H1 (cell line): ENCODE measurements around the gene DENND10. TPM values are rescaled to one million over a fixed set of nuclear protein-coding genes. Genes with fewer than 3 reads are reported as not detected.

Source experiments
- CTCF ChIA-PET: fragments of 300-600 bp; sonication (Branson Sonifier 250); formaldehyde crosslinking; loops from one replicate; lab custom pipeline; 2021; ENCODE audit not compliant: partially characterized antibody; lab: Charles Lee
- POLR2A ChIA-PET: fragments of 300-600 bp; sonication (Branson Sonifier 250); formaldehyde crosslinking; loops from one replicate; lab custom pipeline; 2021; ENCODE audit warnings: inconsistent platforms; ENCODE audit not compliant: partially characterized antibody; lab: Charles Lee
- DNase-seq, 2 experiments: peaks; one replicate each; pipeline versions ENCODE4 v3.0.0 to v3.0.0-alpha.2; 2010 to 2022; ENCODE audit warnings: low spot score in 2 of 2, low read depth in 1 of 2, mixed read lengths in 1 of 2
- FAIRE-seq: peaks from 2 replicates; lab custom pipeline; 2011; peaks lifted over from hg19 to GRCh38; lab: Jason Lieb, UNC
- H2AFZ ChIP-seq: 2 replicates; pipeline ENCODE4 v1.8.1; 2012; ENCODE audit warnings: low read length, inconsistent platforms
- H2AK5ac ChIP-seq: 2 replicates; pipeline ENCODE4 v1.6.1; 2013; ENCODE audit warnings: low read depth, low read length
- H2BK120ac ChIP-seq: replicated peaks from 2 replicates; pipeline ENCODE3; 2013; ENCODE audit warnings: low read depth, low read length, inconsistent platforms
- H2BK12ac ChIP-seq: 2 replicates; pipeline ENCODE4 v1.6.1; 2013; ENCODE audit warnings: low read depth, low read length
- H2BK15ac ChIP-seq: 2 replicates; pipeline ENCODE4 v1.6.1; 2013; ENCODE audit warnings: low read length
- H2BK20ac ChIP-seq: 2 replicates; pipeline ENCODE4 v1.6.1; 2013; ENCODE audit warnings: low read length
- H2BK5ac ChIP-seq: 2 replicates; pipeline ENCODE4 v1.6.1; 2013; ENCODE audit warnings: low read depth, low read length
- H3K14ac ChIP-seq: 2 replicates; pipeline ENCODE4 v1.6.1; 2013; ENCODE audit warnings: inconsistent platforms; ENCODE audit not compliant: insufficient read length
- H3K18ac ChIP-seq: 2 replicates; pipeline ENCODE4 v1.6.1; 2013; ENCODE audit warnings: low read length; ENCODE audit errors: extremely low read depth
- H3K23ac ChIP-seq: 2 replicates; pipeline ENCODE4 v1.6.1; 2013; ENCODE audit warnings: inconsistent platforms; ENCODE audit not compliant: insufficient read length
- H3K23me2 ChIP-seq: 2 replicates; pipeline ENCODE4 v1.6.1; 2013; ENCODE audit warnings: low read depth, low read length
- H3K27ac ChIP-seq: 2 replicates; pipeline ENCODE4 v1.6.1; 2011; ENCODE audit warnings: low read depth, low read length, inconsistent platforms
- H3K27me3 ChIP-seq, 4 experiments: replicated peaks in 1 of 4; 1 replicate in 1 of 4; 2 replicates in 3 of 4; pipeline versions ENCODE4 v1.6.1 to v1.8.1; 2011 to 2013; ENCODE audit warnings: low read length in 3 of 4, mild to moderate bottlenecking in 3 of 4, inconsistent platforms in 2 of 4, mixed read lengths in 2 of 4, moderate library complexity in 1 of 4; ENCODE audit not compliant: control insufficient read depth in 3 of 4, insufficient read depth in 3 of 4; ENCODE audit errors: extremely low read depth in 1 of 4
- H3K36me3 ChIP-seq, 4 experiments: 2 replicates each; pipeline versions ENCODE4 v1.6.1 to v1.8.1; 2011 to 2013; ENCODE audit warnings: mild to moderate bottlenecking in 4 of 4, low read length in 3 of 4, moderate library complexity in 2 of 4, control low read depth in 1 of 4, inconsistent platforms in 1 of 4; ENCODE audit not compliant: insufficient read depth in 4 of 4, control insufficient read depth in 2 of 4
- H3K4ac ChIP-seq: replicated peaks from 2 replicates; pipeline ENCODE3; 2013; ENCODE audit warnings: low read length, low read depth, mixed read lengths, inconsistent platforms; ENCODE audit not compliant: insufficient read length
- H3K4me1 ChIP-seq, 4 experiments: replicated peaks in 1 of 4; 1 replicate in 1 of 4; 2 replicates in 3 of 4; pipeline versions ENCODE4 v1.6.1 to v1.8.1; 2011 to 2013; ENCODE audit warnings: low read length in 3 of 4, inconsistent platforms in 2 of 4, mixed read lengths in 1 of 4; ENCODE audit not compliant: insufficient read depth in 4 of 4, control insufficient read depth in 3 of 4
- H3K4me2 ChIP-seq, 2 experiments: 2 replicates each; pipeline versions ENCODE4 v1.6.1 to v1.8.1; 2011 to 2013; ENCODE audit warnings: low read depth in 2 of 2, low read length in 2 of 2, control low read depth in 1 of 2, inconsistent platforms in 1 of 2, mild to moderate bottlenecking in 1 of 2; ENCODE audit not compliant: insufficient read depth in 1 of 2
- H3K4me3 ChIP-seq, 4 experiments: fragments of 200-600, 300-600 bp in 1 of 4; sonication (generic), shearing (Covaris generic), sonication (Bioruptor Twin) in 1 of 4; 2 replicates each; pipeline versions ENCODE4 v1.5.1 to v1.8.1; 2011 to 2016; ENCODE audit warnings: low read length in 4 of 4, low read depth in 3 of 4, control low read depth in 2 of 4, inconsistent platforms in 2 of 4, mild to moderate bottlenecking in 2 of 4, mixed read lengths in 1 of 4, moderate library complexity in 1 of 4; ENCODE audit not compliant: insufficient read depth in 2 of 4; ENCODE audit errors: extremely low read depth in 1 of 4
- H3K56ac ChIP-seq: replicated peaks from 2 replicates; pipeline ENCODE3; 2013; ENCODE audit warnings: low read depth, mild to moderate bottlenecking, mixed read lengths, low read length, inconsistent platforms; ENCODE audit not compliant: insufficient read length
- H3K79me1 ChIP-seq: 2 replicates; pipeline ENCODE4 v1.6.1; 2013; ENCODE audit warnings: low read depth, low read length, control low read depth
- H3K79me2 ChIP-seq, 2 experiments: 2 replicates each; pipeline versions ENCODE4 v1.6.1 to v1.8.1; 2012 to 2013; ENCODE audit warnings: low read length in 2 of 2, mild to moderate bottlenecking in 2 of 2, inconsistent platforms in 1 of 2; ENCODE audit not compliant: insufficient read depth in 2 of 2, control insufficient read depth in 1 of 2
- H3K9ac ChIP-seq, 4 experiments: replicated peaks in 1 of 4; 1 replicate in 1 of 4; 2 replicates in 3 of 4; pipeline versions ENCODE4 v1.6.1 to v1.8.1; 2011 to 2013; ENCODE audit warnings: low read depth in 3 of 4, low read length in 3 of 4, control low read depth in 2 of 4, mild to moderate bottlenecking in 2 of 4, moderate library complexity in 2 of 4, inconsistent platforms in 1 of 4; ENCODE audit errors: extremely low read depth in 1 of 4
- H3K9me3 ChIP-seq, 2 experiments: 2 replicates each; pipeline versions ENCODE4 v1.6.1 to v1.8.1; 2012 to 2013; ENCODE audit warnings: mild to moderate bottlenecking in 2 of 2, moderate library complexity in 2 of 2, control low read depth in 1 of 2, inconsistent platforms in 1 of 2, low read depth in 1 of 2, low read length in 1 of 2, mixed read lengths in 1 of 2; ENCODE audit not compliant: insufficient read depth in 2 of 2
- H4K20me1 ChIP-seq, 2 experiments: replicated peaks in 1 of 2; 2 replicates each; pipeline versions ENCODE3 to v1.8.1; 2011 to 2013; ENCODE audit warnings: inconsistent platforms in 2 of 2, low read length in 2 of 2, mild to moderate bottlenecking in 1 of 2; ENCODE audit not compliant: insufficient read depth in 2 of 2, control insufficient read depth in 1 of 2
- H4K5ac ChIP-seq: 2 replicates; pipeline ENCODE4 v1.6.1; 2013; ENCODE audit warnings: low read length, low read depth, mixed read lengths, inconsistent platforms; ENCODE audit not compliant: insufficient read length
- H4K8ac ChIP-seq: 2 replicates; pipeline ENCODE4 v1.8.0; 2013; ENCODE audit warnings: mild to moderate bottlenecking, moderate library complexity, low read length, inconsistent platforms; ENCODE audit not compliant: insufficient read depth; ENCODE audit errors: extremely low read depth
- H4K91ac ChIP-seq: replicated peaks from 2 replicates; pipeline ENCODE3; 2013; ENCODE audit warnings: low read length, mixed read lengths, inconsistent platforms; ENCODE audit not compliant: insufficient read length
- CHD1 ChIP-seq: IDR thresholded peaks from 2 replicates; pipeline ENCODE4 v1.6.1; 2012; ENCODE audit warnings: low read depth, low read length, improper control_type of control experiment
- GABPA ChIP-seq: IDR thresholded peaks from 2 replicates; pipeline ENCODE4 v1.6.1; 2011; ENCODE audit warnings: mild to moderate bottlenecking, low read length, moderate library complexity, borderline replicate concordance; ENCODE audit not compliant: insufficient read depth
- NRF1 ChIP-seq: IDR thresholded peaks from 2 replicates; pipeline ENCODE4 v1.6.1; 2011; ENCODE audit warnings: mild to moderate bottlenecking, low read depth, low read length, improper control_type of control experiment
- POLR2A ChIP-seq, 2 experiments: IDR thresholded peaks; 1 replicate in 1 of 2; 2 replicates in 1 of 2; pipeline ENCODE4 v1.6.1; 2011; ENCODE audit warnings: low read depth in 2 of 2, low read length in 2 of 2, mild to moderate bottlenecking in 2 of 2; ENCODE audit errors: control extremely low read depth in 1 of 2
- POLR2AphosphoS5 ChIP-seq: IDR thresholded peaks from 2 replicates; pipeline ENCODE4 v1.6.1; 2011; ENCODE audit warnings: low read depth, low read length
- POU5F1 ChIP-seq: IDR thresholded peaks from 2 replicates; pipeline ENCODE4 v1.6.1; 2011; ENCODE audit warnings: low read depth, mild to moderate bottlenecking, low read length, moderate library complexity
- RBBP5 ChIP-seq: IDR thresholded peaks from 2 replicates; pipeline ENCODE4 v1.7.1; 2012; ENCODE audit warnings: low read depth, mild to moderate bottlenecking, inconsistent platforms, low read length, moderate library complexity, borderline replicate concordance
- ZNF274 ChIP-seq: IDR thresholded peaks from 2 replicates; pipeline ENCODE4 v1.7.0; 2012; ENCODE audit warnings: low read length, borderline replicate concordance; ENCODE audit errors: extremely low read depth
- WGBS, 2 experiments: shearing (Covaris generic) in 1 of 2; methylation state at CpG; one replicate each; pipeline versions ENCODE4 v1.1.6 to v1.1.7; 2013 to 2015; ENCODE audit warnings: low lambda C conversion rate in 2 of 2, mixed read lengths in 2 of 2, inconsistent platforms in 1 of 2, low coverage in 1 of 2, missing lambda C conversion rate in 1 of 2; ENCODE audit not compliant: insufficient replicate concordance in 2 of 2, insufficient coverage in 1 of 2, insufficient read length in 1 of 2; ENCODE audit errors: extremely low coverage in 1 of 2, missing lambda C conversion rate in 1 of 2; 5-methylcytosine and 5-hydroxymethylcytosine counted together
- polyA plus RNA-seq, 7 experiments: library from polyadenylated mRNA; depleted of rRNA in 3 of 7; stranded (reverse) in 5 of 7; unstranded in 2 of 7; fragments of >200 nt in 5 of 7; fragments of 200-250 nt in 2 of 7; gene quantifications; 1 replicate in 5 of 7; 2 replicates in 1 of 7; 4 replicates in 1 of 7; pipeline versions ENCODE4 v1.2.1 to v1.2.3, GENCODE V29; 2011 to 2013; ENCODE audit warnings: missing spikeins in 2 of 7, mixed read lengths in 2 of 7
- total RNA-seq: library from RNA; stranded (reverse); fragmentation: NEBNext Ultra II Directional; extraction: Animal tissue kit (Norgen Biotek cat#: 25700); gene quantifications from 2 replicates; pipeline ENCODE4 v1.2.1, GENCODE V29; 2021

Gene DENND10
- total and polyA plus RNA-seq, 2 of the 8 experiments (the other 6 are each of a cell fraction or from before 2014, with no cell fraction given), result 49.3 to 64.4 TPM

DNA sequence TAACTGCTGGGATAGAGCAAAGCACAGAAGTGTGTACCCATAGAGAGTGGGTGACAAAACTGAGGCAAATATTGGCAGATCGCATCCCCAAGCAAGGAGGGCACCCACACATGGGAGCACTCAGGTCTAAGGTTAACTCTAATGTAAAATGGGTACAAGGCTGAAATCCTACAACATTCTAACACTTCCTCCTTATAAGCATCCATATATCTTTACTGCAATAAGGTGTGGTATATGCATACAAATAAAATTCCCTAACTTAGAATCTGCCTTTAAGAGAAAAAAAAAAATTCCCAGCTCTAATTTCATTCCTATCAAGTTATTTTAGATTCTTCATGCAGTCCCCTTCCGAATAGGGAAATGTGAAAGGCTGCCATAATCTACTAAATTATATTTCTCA lies 42.0 kb upstream of the DENND10 start:
- Histone ChIP-seq H3K23ac (no peak overlapping the region), H2AFZ (no peak overlapping the region), H3K56ac (no peak overlapping the region), H2BK12ac (no peak overlapping the region), H3K14ac (no peak overlapping the region), H3K18ac (no peak overlapping the region), H2BK5ac (no peak overlapping the region), H3K79me1 (no peaks in the 10 kb centered on the region; the same call in 1 of the 2 replicates), H3K4me1 (no peaks in the 10 kb centered on the region), H3K9me3 (no peaks in the 10 kb centered on the region), H3K27ac (no peak overlapping the region), H4K91ac (no peak overlapping the region), H3K23me2 (no peaks in the 10 kb centered on the region), H2BK15ac (no peak overlapping the region), H4K8ac (no peak overlapping the region), H2AK5ac (no peak overlapping the region), H3K4ac (no peak overlapping the region), H3K4me3 (no peak overlapping the region), H3K27me3 (no peaks in the 10 kb centered on the region), H3K4me2 (no peak overlapping the region), H2BK120ac (no peak overlapping the region), H3K36me3 (peaks cover 45 to 93% (median 80%) of the 10 kb centered on the region in 4 experiments), H2BK20ac (no peak overlapping the region), H4K20me1 (peaks cover 14 to 16% of the 10 kb centered on the region in 2 experiments), H4K5ac (no peak overlapping the region), H3K79me2 (peaks cover 0 to 84% of the 10 kb centered on the region in 2 experiments; a peak in 2 of 4 replicates), H3K9ac (no peak overlapping the region)
- DNase-seq (peak in 1 of 2 experiments; percentile 13), FAIRE-seq (no peak)
- ChIA-PET POLR2A (interaction anchor here (1.7 to 3.1 kb wide), 2 partner anchors 8 to 16 kb away, joined by 7 to 19 read pairs; no protein-coding TSS in a partner anchor), CTCF (interaction anchor here (0.7 kb wide), 1 partner anchor 485 kb away, joined by 3 read pairs; no protein-coding TSS in a partner anchor)
- WGBS, 2 experiments, result 92% methylated on average over 2 of the region's 2 CpGs; no CpG with 5 or more reads in 1 of the 2 experiments
- TF ChIP-seq POU5F1, result no peak
- 0 out of 2 replicates have a peak, but pooled peaks have one; percentile 27 for TF ChIP-seq POLR2AphosphoS5
- no peak for TF ChIP-seq ZNF274
- TF ChIP-seq NRF1, result no peak
- peak in 1 of 2 experiments; percentile 55; a peak in 1 of 3 replicates for TF ChIP-seq POLR2A (IDR thresholded peaks at IDR 0.05; ENCODE audit: control extremely low read depth in 1 of 2, low read depth in 2 of 2, low read length in 2 of 2)
- no peak for TF ChIP-seq RBBP5
- TF ChIP-seq CHD1, result no peak
- TF ChIP-seq GABPA, result no peak
